ENCODE measurements around the gene PTPN21. TPM values are rescaled to one million over a fixed set of nuclear protein-coding genes. Genes with fewer than 3 reads are reported as not detected.

Gene PTPN21
- total and polyA plus RNA-seq, 9 of the 15 experiments (the other 6 are each of a cell fraction or from before 2014, with no cell fraction given): 0.06 to 1.9 (median 0.94) TPM

DNA sequence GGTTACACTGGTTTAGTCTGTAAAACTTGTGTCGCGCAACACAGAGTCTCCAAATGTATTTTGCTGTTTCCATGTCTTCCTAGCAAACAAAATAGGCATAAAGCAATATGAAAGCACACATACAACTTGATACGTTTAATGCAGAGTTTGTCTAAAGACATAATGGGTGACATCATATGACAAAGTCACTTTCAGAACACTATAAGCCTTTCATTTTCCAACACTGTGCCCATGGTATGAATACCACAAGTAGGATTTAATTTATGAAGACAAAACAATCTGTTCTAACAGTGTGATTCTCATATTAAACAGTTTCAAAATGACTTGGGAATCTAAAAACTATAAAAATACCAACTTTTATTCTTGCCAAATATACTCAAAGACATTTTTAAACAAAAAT is 58.4 kb downstream of the PTPN21 start:
- no peaks in the 10 kb centered on the region for H3K36me3 ChIP-seq (ENCODE audit: control insufficient read depth, insufficient read depth, low read length)
- no peaks in the 10 kb centered on the region for H3K9me3 ChIP-seq (replicated peaks; ENCODE audit: control insufficient read depth, insufficient read depth, low read depth, low read length)
- no peak for ATAC-seq
- H3K4me3 ChIP-seq: no peak overlapping the region
- H3K79me2 ChIP-seq (ENCODE audit: control insufficient read depth, insufficient read depth, low read length): no peaks in the 10 kb centered on the region
- WGBS (ENCODE audit: insufficient coverage, low coverage, missing lambda C conversion rate): 73% methylated on average over 3 of the region's 3 CpGs
- no peaks in the 10 kb centered on the region for H3K9me1 ChIP-seq (ENCODE audit: control insufficient read depth, insufficient read depth, low read length)
- no TSS peak for BruUV-seq (replicated peaks)
- H3K4me1 ChIP-seq (replicated peaks in 1 of 2; ENCODE audit: control insufficient read depth in 2 of 2, insufficient read depth in 2 of 2, low read length in 2 of 2): no peaks in the 10 kb centered on the region
- no peak overlapping the region for H3K4me2 ChIP-seq (ENCODE audit: insufficient read depth, low read length)
- in situ Hi-C loops (cut with MboI) (loop anchor here (25.0 kb wide), 1 partner anchor 516 kb away; no protein-coding TSS in a partner anchor), intact Hi-C loops (cut with micrococcal nuclease) (no loop called here)
- no peak overlapping the region for H2AFZ ChIP-seq (ENCODE audit: low read depth, low read length)
- H3K27ac ChIP-seq (ENCODE audit: extremely low read depth, low read depth, low read length): no peak overlapping the region
- DNase-seq (ENCODE audit: extremely low read depth in 1 of 4, low spot score in 3 of 4): no peak
- H3K27me3 ChIP-seq (ENCODE audit: control insufficient read depth in 2 of 2, insufficient read depth in 2 of 2, low read length in 2 of 2): no peaks in the 10 kb centered on the region
- no peak overlapping the region for H3K9ac ChIP-seq (ENCODE audit: insufficient read depth in 1 of 2, low read depth in 2 of 2, low read length in 2 of 2)
- H4K20me1 ChIP-seq (replicated peaks; ENCODE audit: control insufficient read depth, insufficient read depth, low read length): no peaks in the 10 kb centered on the region
- POLR2A ChIA-PET: no interaction called here
- TF ChIP-seq TRIM24 (IDR thresholded peaks at IDR 0.05) (no peak), FIP1L1 (IDR thresholded peaks at IDR 0.05; ENCODE audit: low read depth, low read length, poor library complexity, severe bottlenecking) (no peak), SREBF1 (IDR thresholded peaks at IDR 0.05; ENCODE audit: borderline replicate concordance, low read depth, low read length) (no peak), ZKSCAN8 (CRISPR knock-in tag; IDR thresholded peaks at IDR 0.05) (no peak), ZNF436 (CRISPR knock-in tag; IDR thresholded peaks at IDR 0.05) (no peak), ZBED1 (IDR thresholded peaks at IDR 0.05) (no peak)
- TF ChIP-seq, protein P1, sequence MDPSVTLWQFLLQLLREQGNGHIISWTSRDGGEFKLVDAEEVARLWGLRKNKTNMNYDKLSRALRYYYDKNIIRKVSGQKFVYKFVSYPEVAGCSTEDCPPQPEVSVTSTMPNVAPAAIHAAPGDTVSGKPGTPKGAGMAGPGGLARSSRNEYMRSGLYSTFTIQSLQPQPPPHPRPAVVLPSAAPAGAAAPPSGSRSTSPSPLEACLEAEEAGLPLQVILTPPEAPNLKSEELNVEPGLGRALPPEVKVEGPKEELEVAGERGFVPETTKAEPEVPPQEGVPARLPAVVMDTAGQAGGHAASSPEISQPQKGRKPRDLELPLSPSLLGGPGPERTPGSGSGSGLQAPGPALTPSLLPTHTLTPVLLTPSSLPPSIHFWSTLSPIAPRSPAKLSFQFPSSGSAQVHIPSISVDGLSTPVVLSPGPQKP (CRISPR knock-in tag; IDR thresholded peaks at IDR 0.05): no peak
- no peak for FAIRE-seq
- CTCF ChIA-PET (ENCODE audit: low intra/inter-chr PET ratio): no interaction called here
